ENCODE data around the gene CPSF4.
"Not testable (repeated sequence)": the region's sequence is repeated elsewhere in the genome, so short reads cannot be mapped to it uniquely, and the experiment has no call there.

The CPSF4 gene

DNA sequence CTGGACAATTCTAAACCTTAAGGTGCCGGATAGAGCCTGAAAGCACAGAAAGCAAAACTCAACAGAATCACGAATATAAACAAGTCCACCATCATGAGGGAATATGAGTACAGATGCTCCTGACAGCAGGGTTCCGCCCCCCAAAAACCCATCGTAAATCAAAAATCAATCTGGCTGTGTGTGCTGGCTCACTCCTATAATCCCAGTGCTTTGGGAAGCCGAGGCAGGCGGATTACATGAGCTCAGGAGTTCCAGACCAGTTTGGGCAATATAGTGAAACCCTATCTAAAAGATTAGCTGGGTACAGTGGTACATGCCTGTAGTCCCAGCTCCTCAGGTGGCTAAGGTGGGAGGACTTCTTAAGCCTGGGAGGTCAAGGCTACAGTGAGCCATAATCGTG, 17.8 kb upstream of the CPSF4 start:
- no peaks in the 10 kb centered on the region for H3K27me3 Mint-ChIP-seq
- H3K36me3 Mint-ChIP-seq (ENCODE audit: low read depth) = peaks cover 56% of the 10 kb centered on the region
- H3K27ac Mint-ChIP-seq = no peak overlapping the region

DNA sequence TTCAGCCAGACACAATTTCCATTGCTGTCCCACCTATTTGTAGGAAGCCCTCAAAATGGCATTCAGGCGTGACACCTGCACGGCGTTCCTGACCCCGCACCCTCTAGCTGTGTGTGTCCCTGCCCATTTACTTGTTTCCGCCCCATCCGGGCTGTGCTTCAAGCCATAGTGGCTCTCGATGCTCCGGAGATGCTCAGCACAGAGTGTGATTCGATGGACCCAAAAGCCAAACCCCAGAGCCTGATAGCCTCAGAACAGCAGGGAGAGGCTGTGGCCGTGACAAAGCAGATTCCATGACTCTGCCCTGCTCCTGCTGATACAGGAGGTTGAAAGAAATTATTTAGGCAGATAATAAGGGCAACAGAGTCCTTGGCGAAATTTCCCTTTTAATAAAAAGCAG, 16.6 kb upstream of the CPSF4 start:
- Mint-ChIP-seq H3K4me3 (no peak overlapping the region), H3K36me3 (ENCODE audit: low read depth) (peaks cover 46% of the 10 kb centered on the region), H3K4me1 (ENCODE audit: low read depth) (no peaks in the 10 kb centered on the region), H3K9me3 (no peaks in the 10 kb centered on the region), H3K27ac (no peak overlapping the region), H3K27me3 (no peaks in the 10 kb centered on the region)

More for the DNA sequence above, 17.8 kb upstream of the CPSF4 start:
- Mint-ChIP-seq H3K4me3 (no peak overlapping the region), H3K4me1 (ENCODE audit: low read depth) (peaks cover 3% of the 10 kb centered on the region), H3K9me3 (no peaks in the 10 kb centered on the region)

DNA sequence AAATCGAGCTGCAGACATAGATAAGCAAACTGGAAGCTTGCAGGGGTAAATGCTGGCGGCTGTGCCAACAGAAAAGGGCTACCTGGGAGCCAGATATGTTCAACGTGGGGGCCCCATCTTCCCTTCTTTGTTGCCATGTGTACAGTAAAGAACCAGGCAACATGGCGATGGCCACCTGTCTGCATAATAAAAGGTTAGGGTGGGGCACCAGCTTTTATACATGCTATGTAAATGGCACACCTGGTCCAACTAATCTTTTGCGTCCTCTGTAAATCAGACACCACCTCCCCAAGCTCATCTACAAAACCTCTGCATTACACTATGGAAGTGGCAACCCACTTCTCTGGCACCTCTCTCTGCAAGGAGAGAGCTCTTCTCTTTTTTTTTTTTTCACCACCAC, 16.1 kb upstream of the CPSF4 start:
- Mint-ChIP-seq H3K27ac (no peak overlapping the region), H3K4me3 (no peak overlapping the region), H3K4me1 (ENCODE audit: low read depth) (no peaks in the 10 kb centered on the region), H3K36me3 (ENCODE audit: low read depth) (peaks cover 41% of the 10 kb centered on the region), H3K27me3 (no peaks in the 10 kb centered on the region), H3K9me3 (no peaks in the 10 kb centered on the region)

DNA sequence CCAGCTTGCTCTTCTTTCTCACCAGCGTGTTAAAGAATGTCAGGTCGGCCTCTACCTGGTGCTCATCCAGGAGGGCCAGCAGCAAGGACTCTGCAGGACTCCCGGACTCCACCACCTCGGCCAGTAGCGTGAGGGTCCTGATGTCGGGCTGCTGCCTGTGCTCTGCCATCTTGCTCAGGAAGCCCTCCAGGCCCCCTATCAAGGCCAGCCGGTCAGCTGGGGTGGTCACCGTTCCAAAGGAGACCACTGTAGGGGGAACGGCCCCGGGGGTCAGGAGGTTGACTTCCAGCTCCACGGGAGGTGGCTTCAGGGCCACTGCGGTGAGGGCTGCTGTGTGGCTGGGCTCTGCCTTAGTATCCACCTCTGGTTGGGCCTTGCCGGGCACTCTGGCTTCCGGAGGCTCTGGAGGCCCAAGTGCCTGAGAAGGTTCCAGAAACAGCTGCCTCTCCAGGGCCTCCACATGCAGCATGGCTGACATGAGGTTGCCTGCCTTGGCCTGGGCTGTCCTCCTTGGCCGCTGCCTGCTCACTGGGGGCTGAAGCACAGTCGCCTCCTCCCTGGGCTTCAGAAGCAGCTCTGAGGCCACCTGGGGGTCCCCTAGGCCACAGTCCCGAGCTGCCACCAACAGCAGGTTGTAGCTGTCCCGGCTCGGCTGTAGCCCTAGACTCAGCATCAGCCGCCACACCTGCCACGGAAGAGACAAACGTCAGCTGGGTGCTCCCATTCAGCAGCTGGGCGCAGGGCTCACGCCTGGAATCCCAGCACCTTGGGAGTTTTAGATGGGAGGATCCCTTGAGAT, 13.6 kb upstream of the CPSF4 start:
- H3K27ac Mint-ChIP-seq = no peak overlapping the region
- no peaks in the 10 kb centered on the region for H3K4me1 Mint-ChIP-seq (ENCODE audit: low read depth)
- H3K9me3 Mint-ChIP-seq = no peaks in the 10 kb centered on the region
- no peaks in the 10 kb centered on the region for H3K27me3 Mint-ChIP-seq
- peaks cover 29% of the 10 kb centered on the region for H3K36me3 Mint-ChIP-seq (ENCODE audit: low read depth)
- no peak overlapping the region for H3K4me3 Mint-ChIP-seq

DNA sequence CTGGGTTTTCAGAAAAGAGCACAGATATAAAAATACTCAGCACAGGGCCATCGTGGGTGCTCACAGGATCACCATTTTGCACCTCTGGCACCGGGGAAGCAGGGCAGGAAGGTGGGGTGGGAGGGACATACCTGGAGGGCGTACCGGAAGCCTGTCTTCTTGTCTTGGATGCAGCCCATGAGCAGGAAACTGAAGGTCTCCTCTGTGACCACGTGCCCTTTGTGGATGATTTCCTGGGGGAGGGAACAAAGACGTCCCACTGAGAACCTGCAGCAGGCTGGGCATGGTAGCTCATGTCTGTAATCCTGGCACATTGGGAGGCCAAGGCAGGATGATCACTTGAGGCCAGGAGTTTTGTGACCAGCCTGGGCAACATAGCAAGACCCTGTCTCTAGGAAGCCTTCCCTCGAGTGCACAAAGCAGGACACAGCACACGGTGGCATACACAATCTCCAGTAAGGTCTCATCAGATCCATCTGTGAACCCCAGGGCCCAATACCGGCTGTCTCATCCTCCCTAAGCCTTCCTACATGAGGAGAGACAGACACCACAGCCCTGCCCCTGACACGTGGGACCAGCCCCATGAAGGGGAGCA, 9.7 kb upstream of the CPSF4 start:
- Mint-ChIP-seq H3K27ac (no peak overlapping the region), H3K9me3 (no peaks in the 10 kb centered on the region), H3K4me3 (no peak overlapping the region), H3K4me1 (ENCODE audit: low read depth) (no peaks in the 10 kb centered on the region), H3K27me3 (no peaks in the 10 kb centered on the region), H3K36me3 (ENCODE audit: low read depth) (peaks cover 32% of the 10 kb centered on the region)

DNA sequence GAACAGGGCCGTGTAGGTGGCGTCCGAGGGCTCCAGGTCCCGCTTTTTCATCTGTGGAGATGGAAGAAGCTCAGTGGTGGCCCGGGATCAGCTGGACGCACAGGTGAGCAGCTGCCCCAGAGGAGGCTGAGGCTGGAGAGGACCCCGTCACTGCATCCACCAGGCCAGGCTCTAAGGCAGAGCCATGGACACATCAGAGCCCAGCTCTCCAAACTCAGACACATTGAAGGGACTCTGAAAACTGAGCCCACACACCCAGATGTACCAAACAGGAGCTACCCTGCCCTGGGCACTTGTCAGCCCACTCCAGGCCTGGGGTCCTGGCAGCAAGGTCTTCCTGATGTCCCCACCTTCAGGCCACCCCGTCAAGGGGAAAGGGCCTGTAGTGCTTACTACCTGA, 9.0 kb upstream of the CPSF4 start:
- Mint-ChIP-seq H3K4me1 (ENCODE audit: low read depth) (no peaks in the 10 kb centered on the region), H3K27ac (no peak overlapping the region), H3K9me3 (no peaks in the 10 kb centered on the region), H3K36me3 (ENCODE audit: low read depth) (peaks cover 28% of the 10 kb centered on the region), H3K4me3 (no peak overlapping the region), H3K27me3 (no peaks in the 10 kb centered on the region)

DNA sequence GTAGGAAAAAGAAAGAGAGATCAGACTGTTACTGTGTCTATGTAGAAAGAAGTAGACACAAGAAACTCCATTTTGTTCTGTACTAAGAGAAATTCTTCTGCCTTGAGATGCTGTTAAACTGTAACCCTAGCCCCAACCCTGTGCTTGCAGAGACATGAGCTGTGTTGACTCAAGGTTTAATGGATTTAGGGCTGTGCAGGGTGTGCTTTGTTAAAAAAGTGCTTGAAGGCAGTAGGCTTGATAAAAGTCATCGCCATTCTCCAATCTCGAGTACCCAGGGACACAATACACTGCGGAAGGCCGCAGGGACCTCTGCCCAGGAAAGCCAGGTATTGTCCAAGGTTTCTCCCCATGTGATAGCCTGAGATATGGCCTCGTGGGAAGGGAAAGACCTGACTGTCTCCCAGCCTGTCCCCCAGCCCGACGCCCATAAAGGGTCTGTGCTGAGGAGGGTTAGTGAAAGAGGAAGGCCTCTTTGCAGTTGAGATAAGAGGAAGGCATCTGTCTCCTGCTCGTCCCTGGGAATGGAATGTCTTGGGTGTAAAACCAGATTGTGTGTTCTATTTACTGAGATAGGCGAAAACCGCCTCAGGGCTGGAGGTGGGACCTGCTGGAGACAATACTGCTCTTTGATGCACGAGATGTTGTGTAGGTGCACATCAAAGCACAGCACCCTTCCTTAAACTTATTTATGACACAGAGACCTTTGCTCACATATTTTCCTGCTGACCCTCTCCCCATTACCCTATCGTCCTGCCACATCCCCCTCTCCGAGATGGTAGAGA, 6.8 kb upstream of the CPSF4 start:
- H3K9me3 Mint-ChIP-seq; H3K4me3 Mint-ChIP-seq; H3K27me3 Mint-ChIP-seq; H3K27ac Mint-ChIP-seq; H3K4me1 Mint-ChIP-seq (ENCODE audit: low read depth): not testable (repeated sequence)
- H3K36me3 Mint-ChIP-seq (ENCODE audit: low read depth) = peaks cover 22% of the 10 kb centered on the region

DNA sequence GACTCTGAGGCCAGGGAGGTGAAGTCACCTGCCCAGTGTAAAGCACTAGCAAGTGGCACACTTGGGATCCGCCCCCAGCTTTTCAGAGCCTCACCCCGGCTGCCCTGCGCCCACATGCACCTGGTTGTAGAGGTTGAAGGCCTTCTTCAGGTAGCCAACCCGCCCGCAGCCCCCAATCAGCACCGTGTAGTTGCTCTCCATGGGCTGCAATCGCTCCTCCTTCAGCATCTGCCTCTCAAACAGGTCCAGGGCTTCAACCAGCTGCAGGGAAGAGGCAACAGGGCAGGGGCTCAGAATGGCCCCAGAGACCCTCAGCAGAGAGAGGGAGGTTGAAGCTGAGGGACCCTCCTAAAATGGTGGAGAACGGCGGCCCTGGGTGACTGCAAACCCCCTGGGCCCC, 5.6 kb upstream of the CPSF4 start:
- no peak overlapping the region for H3K27ac Mint-ChIP-seq
- no peaks in the 10 kb centered on the region for H3K9me3 Mint-ChIP-seq
- peaks cover 11% of the 10 kb centered on the region for H3K4me1 Mint-ChIP-seq (ENCODE audit: low read depth)
- no peak overlapping the region for H3K4me3 Mint-ChIP-seq
- H3K36me3 Mint-ChIP-seq (ENCODE audit: low read depth) = peaks cover 16% of the 10 kb centered on the region
- H3K27me3 Mint-ChIP-seq = no peaks in the 10 kb centered on the region

DNA sequence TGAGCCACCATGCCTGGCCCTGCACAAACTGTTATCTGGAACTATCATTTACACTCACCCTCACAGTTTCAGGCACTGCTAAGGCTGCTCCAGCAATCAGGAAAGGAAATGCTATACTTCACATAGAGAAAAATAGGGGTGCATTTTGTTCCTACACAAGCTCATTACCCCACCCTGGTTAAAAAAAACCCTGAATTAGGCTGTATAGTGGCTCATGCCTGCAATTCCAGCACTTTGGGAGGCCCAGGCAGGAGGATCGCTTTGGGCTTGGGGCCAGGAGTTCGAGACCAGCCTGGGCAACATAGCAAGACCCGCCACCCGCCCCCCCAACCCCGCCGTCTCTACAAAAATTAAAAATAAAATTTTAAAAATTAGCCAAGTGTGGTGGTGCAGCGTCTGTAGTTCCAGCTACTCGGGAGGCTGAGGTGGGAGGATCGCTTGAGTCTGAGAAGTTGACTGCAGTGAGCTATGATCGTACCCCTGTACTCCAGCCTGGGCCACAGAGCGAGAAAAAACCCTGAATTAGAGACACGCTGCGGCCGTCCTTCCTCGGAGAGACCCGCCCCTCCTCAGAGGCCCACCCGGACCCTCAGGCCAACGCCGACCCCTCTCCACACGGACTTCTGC, 684 bp upstream of the CPSF4 start:
- Mint-ChIP-seq H3K27me3 (no peaks in the 10 kb centered on the region), H3K4me3 (peak overlapping the region; percentile 98), H3K27ac (peak overlapping the region; percentile 97), H3K36me3 (ENCODE audit: low read depth) (peaks cover 24% of the 10 kb centered on the region), H3K4me1 (ENCODE audit: low read depth) (peaks cover 42% of the 10 kb centered on the region), H3K9me3 (no peaks in the 10 kb centered on the region)

DNA sequence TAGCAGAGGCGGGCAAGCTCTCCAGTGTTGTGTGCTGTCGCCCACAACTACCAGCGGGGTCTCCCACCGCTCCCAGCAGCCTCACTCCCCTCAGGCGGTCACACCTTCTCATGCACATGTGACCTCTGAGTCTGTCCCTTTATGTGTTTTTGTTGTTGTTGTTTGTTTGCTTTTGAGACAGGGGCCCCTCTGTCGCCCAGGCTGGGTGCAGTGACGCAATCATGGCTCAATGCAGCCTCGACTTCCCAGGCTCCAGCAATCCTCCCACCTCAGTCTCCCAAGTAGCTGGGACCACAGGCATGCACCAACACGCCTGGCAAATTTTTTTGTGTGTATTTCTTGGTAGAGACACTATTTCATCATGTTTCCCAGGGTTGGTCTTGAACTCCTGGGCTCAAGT, 1.5 kb downstream of the CPSF4 start:
- H3K4me3 Mint-ChIP-seq = peak overlapping the region; percentile 98
- H3K9me3 Mint-ChIP-seq = no peaks in the 10 kb centered on the region
- H3K4me1 Mint-ChIP-seq (ENCODE audit: low read depth) = peaks cover 44% of the 10 kb centered on the region
- peak overlapping the region; percentile 82 for H3K27ac Mint-ChIP-seq
- H3K36me3 Mint-ChIP-seq (ENCODE audit: low read depth) = peaks cover 31% of the 10 kb centered on the region
- H3K27me3 Mint-ChIP-seq = no peaks in the 10 kb centered on the region

DNA sequence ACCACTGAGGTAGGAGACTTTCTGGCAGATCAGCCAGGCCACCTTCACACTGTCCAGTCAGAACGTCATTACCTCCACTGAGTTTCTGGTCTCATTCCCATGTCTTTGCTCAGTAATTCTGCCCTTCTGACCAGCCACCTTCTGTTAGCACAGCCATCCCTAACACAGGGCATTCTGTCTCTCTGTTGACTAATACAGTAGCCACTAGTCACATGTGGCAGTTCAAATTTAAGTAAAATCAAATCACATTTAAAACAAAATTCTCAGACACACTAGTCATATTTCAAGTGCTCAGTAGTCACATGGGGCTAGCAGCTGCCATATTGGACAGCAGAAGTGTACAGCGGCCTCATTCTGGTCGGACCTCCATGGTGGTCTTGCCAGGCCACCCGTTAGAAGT, 7.4 kb downstream of the CPSF4 start:
- Mint-ChIP-seq H3K4me1 (ENCODE audit: low read depth) (peaks cover 12% of the 10 kb centered on the region), H3K27me3 (no peaks in the 10 kb centered on the region), H3K9me3 (no peaks in the 10 kb centered on the region), H3K4me3 (no peak overlapping the region), H3K27ac (no peak overlapping the region), H3K36me3 (ENCODE audit: low read depth) (peaks cover 58% of the 10 kb centered on the region)

DNA sequence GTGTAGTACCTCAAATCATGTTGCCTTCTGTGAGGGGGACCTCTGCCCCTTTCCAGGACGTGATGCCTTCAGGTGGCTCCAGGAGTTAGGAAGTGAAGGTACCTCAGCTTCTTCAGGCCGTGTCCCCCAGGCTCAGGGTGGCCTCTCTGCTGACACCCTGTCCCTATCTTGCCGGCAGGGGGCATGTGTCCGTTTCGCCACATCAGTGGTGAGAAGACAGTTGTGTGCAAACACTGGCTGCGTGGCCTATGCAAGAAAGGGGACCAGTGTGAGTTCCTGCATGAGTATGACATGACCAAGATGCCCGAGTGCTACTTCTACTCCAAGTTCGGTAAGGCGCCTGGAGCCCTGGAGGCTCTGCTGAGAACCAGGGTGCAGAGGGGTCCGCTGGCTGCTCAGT, 9.2 kb downstream of the CPSF4 start:
- H3K9me3 Mint-ChIP-seq = no peaks in the 10 kb centered on the region
- no peak overlapping the region for H3K4me3 Mint-ChIP-seq
- H3K4me1 Mint-ChIP-seq (ENCODE audit: low read depth) = peaks cover 4% of the 10 kb centered on the region
- peaks cover 56% of the 10 kb centered on the region for H3K36me3 Mint-ChIP-seq (ENCODE audit: low read depth)
- H3K27me3 Mint-ChIP-seq = no peaks in the 10 kb centered on the region
- H3K27ac Mint-ChIP-seq = no peak overlapping the region

DNA sequence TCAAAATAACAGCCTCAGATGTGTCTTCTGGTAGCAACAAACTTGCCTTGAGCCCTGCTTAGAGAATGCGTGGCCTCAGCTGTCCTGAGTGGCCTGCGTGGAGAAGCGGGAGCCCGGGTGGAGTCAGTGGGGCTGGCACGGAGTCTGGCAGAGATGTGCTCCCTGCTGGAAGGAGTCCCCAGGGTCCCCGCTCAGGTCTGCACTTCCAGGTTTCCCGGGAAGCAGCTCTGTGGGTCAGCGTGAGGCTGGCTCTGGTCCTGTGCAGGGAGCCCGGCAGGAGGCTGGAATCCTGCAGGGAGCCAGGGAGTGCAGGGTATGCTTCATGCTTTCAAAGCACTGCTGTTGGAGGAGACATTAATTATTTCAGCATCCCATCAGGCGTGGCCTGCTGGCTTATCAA, 10.1 kb downstream of the CPSF4 start:
- Mint-ChIP-seq H3K4me1 (ENCODE audit: low read depth) (no peaks in the 10 kb centered on the region), H3K36me3 (ENCODE audit: low read depth) (peaks cover 57% of the 10 kb centered on the region), H3K4me3 (no peak overlapping the region), H3K27ac (no peak overlapping the region), H3K27me3 (no peaks in the 10 kb centered on the region), H3K9me3 (no peaks in the 10 kb centered on the region)

DNA sequence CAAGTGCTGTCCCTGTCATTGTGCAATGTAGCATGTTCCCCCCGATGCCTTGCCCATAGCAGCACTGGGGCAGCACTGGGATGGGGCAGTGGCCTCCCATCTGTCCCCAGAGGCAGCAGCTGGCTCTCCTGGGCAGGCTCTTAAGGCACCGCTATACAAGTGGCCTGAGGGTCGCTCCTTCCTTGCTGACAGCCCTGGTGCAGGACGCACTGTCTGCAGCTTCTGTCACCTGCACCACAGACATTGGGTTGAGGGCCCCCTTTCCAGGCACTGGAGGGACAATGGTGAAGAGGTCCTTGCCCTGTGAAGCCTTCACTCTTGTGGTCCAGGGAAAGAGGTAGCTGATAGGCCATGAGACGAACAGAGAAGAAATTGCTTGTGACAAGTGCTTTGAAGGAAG, 10.6 kb downstream of the CPSF4 start:
- H3K4me3 Mint-ChIP-seq = no peak overlapping the region
- H3K9me3 Mint-ChIP-seq = no peaks in the 10 kb centered on the region
- H3K27ac Mint-ChIP-seq = no peak overlapping the region
- no peaks in the 10 kb centered on the region for H3K27me3 Mint-ChIP-seq
- H3K36me3 Mint-ChIP-seq (ENCODE audit: low read depth) = peaks cover 59% of the 10 kb centered on the region
- no peaks in the 10 kb centered on the region for H3K4me1 Mint-ChIP-seq (ENCODE audit: low read depth)

DNA sequence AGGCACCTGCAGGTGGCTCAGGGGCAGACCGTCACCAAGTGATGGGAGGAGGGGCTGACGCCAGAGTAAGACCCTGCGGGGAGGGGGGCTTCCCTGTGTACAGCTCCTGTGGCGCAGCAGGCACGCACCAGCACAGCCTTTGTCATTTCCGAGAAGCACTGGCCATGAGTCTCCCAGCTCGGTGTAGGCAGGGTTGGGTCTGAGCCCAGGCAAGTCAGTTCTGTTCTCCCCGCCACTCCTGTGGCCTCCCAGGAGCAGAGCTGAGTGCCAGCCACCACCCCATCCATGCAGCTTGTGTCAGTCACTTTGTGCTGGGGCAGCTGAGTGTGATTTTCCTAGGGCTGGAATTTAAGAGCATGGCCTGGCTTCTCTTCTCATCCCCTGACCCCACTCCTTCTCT, 13.2 kb downstream of the CPSF4 start:
- no peaks in the 10 kb centered on the region for H3K4me1 Mint-ChIP-seq (ENCODE audit: low read depth)
- peaks cover 52% of the 10 kb centered on the region for H3K36me3 Mint-ChIP-seq (ENCODE audit: low read depth)
- no peaks in the 10 kb centered on the region for H3K9me3 Mint-ChIP-seq
- H3K4me3 Mint-ChIP-seq = no peak overlapping the region
- no peaks in the 10 kb centered on the region for H3K27me3 Mint-ChIP-seq
- H3K27ac Mint-ChIP-seq = no peak overlapping the region

Data from stimulated activated naive CD8-positive, alpha-beta T cell treated with anti-CD3 and anti-CD28 coated beads, Interleukin-15, Interleukin-2, amounts not matched to agents 100 ng/mL and 50 ng/mL, for 24 hours (primary cell).